GM10266 (cell line): ENCODE results near the gene SRP19.
A peak's percentile ranks its signal among the peaks of the same experiment; 100 is the strongest.

Source experiments
- DNase-seq: peaks from one replicate; pipeline ENCODE4 v3.0.0; 2012; ENCODE audit errors: extremely low spot score
- TF ChIP-seq, protein P1 (sequence below): IDR thresholded peaks from 2 replicates; pipeline ENCODE4 v1.5.1; 2012; ENCODE audit warnings: mild to moderate bottlenecking, low read depth; ENCODE audit not compliant: control insufficient read depth, insufficient read depth; ENCODE audit errors: missing control alignments

SRP19 gene

DNA sequence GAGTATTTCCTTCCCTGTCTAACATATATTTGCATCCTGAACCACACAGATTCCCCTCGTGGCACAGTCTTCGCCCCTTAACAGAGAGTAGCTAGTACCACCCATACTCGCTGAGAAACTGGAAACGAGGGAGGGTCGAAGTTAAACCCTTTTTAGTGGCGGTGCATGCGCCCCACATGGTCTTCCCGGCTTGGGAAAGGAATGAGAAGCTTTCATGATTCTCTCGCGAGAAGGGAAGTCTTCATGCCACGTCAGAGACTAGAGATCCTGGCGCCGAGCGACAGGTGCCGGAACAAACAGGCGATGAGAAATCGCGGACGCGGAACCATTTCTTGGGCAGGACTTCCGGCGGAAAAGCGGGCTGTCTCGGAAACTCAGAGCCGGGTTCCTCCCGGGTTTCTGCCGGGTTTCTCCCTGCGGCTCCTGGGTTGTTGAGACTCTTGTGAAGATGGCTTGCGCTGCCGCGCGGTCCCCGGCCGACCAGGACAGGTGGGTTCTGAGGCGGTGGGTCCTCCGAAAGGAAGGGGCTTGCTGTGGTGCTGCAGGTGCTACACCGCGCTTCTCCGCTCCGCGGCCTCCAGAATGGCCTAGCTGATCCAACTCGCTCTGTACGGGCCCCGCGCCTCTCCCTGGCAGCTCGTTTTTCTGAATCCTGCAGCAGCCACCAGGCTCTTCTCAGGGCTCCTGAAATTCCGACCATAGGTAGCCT lies at the start of gene SRP19:
Gene SRP19, plus strand, starts transcription at position 359 of the 709 bp plus-strand sequence. Its CDS starts 90 bp downstream, at position 449.
- TF ChIP-seq, protein P1, sequence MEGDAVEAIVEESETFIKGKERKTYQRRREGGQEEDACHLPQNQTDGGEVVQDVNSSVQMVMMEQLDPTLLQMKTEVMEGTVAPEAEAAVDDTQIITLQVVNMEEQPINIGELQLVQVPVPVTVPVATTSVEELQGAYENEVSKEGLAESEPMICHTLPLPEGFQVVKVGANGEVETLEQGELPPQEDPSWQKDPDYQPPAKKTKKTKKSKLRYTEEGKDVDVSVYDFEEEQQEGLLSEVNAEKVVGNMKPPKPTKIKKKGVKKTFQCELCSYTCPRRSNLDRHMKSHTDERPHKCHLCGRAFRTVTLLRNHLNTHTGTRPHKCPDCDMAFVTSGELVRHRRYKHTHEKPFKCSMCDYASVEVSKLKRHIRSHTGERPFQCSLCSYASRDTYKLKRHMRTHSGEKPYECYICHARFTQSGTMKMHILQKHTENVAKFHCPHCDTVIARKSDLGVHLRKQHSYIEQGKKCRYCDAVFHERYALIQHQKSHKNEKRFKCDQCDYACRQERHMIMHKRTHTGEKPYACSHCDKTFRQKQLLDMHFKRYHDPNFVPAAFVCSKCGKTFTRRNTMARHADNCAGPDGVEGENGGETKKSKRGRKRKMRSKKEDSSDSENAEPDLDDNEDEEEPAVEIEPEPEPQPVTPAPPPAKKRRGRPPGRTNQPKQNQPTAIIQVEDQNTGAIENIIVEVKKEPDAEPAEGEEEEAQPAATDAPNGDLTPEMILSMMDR: no peak

DNA sequence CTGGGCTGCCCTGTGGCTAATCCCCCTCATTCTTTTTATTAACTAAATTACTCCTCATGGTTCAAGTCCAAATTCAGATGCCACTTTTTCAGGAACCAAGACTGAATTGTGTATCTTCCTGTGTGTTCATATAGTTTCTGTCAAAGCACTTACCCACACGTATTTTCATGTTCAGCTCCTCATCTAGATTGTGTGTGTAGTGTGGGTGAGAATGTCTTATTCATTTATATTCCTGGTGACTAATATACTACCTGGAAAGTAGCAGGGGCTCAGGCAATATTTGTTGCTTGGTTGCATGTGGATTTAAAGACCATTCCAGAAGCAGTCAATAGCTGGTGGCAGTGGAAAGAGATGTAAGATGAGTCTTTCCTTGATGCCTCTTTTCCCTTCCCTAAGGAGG lies 48.5 kb upstream of the SRP19 start:
- TF ChIP-seq, protein P1: no peak
- DNase-seq: no peak

More for the DNA sequence above, at the start of gene SRP19:
- peak; percentile 90 for DNase-seq

DNA sequence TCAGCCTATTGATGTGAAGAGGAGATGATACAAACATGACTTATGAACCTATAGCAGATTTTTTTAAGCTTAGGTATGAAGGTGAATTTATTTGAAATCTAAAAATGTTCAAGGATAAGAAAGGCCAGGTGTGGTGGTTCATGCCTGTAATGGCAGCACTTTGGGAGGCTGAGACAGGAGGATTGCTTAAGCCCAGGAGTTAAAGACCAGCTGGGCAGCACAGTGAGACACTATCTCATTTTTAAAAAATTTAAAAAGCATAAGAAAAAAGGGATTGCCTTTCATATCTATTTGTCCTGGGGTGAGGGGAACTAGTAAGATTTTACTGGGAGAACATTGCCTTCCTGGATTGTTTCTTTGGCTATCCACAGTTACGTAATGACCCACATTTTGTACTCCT lies 40.8 kb upstream of the SRP19 start:
- DNase-seq: no peak
- TF ChIP-seq, protein P1: no peak

DNA sequence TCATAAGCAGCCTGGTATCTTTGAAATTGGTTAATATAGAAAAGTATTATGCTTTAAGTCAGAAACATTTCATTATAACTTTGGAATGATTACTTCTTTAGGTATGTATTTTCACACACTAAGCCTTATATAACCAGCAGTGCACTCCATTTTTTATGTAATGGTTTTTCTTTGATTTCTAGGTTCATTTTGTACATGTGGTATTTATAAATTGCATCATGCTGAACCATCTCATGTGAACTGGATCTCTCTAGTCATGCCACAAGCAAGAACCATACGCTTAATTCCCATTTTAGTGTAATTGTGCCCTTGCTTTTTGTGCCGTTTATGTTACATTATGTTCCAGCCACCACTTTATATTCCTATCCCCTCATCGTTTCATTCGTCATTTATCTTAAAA lies 38.6 kb upstream of the SRP19 start:
- no peak for DNase-seq
- TF ChIP-seq, protein P1: no peak

DNA sequence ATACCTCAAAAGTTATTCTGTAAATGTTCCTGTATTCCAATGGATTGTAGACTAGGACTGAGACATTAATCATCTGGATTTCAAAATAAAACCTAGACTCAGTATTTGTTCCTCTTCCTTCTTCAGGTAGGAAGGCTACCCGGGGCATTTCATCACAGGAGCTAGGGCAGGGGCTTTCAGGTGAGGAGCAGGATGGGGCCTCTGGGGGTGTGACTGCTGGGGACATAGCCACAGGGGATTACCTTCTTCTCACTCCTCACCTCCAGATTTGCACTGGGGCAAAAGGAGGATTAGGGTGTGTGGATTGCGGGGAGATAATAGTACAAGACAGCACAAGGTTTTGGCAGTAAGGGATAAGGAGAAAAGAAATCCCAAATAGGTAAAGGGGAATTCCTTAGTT lies 37.9 kb upstream of the SRP19 start:
- DNase-seq: no peak
- TF ChIP-seq, protein P1: no peak

DNA sequence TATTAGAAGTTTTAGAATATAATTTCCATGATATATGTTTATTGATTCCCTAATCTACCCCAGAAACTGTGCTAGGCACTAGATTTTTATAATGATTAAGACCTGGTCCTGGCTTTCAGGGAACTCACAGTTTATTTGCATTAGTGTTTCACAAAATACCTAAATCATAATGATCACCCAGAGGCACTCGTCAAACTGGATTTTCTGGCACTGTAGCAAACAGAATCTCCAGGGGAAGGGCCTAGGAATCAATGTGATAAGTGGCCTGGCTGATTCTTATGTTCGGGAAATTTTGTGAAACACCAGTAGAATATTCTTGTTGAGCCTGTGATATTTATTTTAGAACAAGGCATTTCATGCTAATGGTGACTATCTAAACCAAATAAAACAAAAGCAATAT lies 37.4 kb upstream of the SRP19 start:
- TF ChIP-seq, protein P1: no peak
- no peak for DNase-seq

DNA sequence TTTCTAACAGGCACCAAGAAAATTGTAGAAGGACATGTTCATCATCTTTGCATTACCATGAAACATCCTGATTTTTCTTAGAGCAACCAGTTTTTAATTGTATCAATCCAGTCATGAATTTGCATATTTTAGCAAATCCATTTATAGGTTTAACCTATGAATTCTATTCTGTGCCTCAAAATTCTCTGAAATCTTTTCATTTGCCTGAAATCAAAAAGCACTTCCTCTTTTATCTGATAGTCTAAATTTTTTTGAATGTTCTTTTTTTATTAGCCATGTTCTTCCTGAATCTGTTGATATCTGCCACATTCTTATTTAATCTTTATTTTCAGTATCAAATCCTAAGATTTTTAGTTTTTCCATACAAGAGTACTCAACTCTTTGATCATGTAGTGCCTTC lies 36.9 kb upstream of the SRP19 start:
- no peak for DNase-seq
- TF ChIP-seq, protein P1: no peak
